Left kidney (tissue), 2 donors: ENCODE data around the gene CTNNA2. TPM values are rescaled to one million over a fixed set of nuclear protein-coding genes. Genes with fewer than 3 reads are reported as not detected.

Source experiments
- DNase-seq: peaks from one replicate; pipeline ENCODE4 v3.0.0-alpha.2; 2013
- polyA plus RNA-seq: library from polyadenylated mRNA; unstranded; fragments of 120-200 nt; gene quantifications from one replicate; pipeline ENCODE4 v1.2.1, GENCODE V29; 2013; ENCODE audit not compliant: insufficient read length

CTNNA2 gene
- polyA plus RNA-seq, 1 donor: 3.9 TPM

- no peak for DNase-seq
Measured at GRCh38 chr2:80292474-80292873, 779.6 kb downstream of the CTNNA2 start.

- DNase-seq: no peak
Measured at GRCh38 chr2:80293039-80293438, 780.2 kb downstream of the CTNNA2 start.

- DNase-seq: no peak
Measured at GRCh38 chr2:80298954-80299353, 786.1 kb downstream of the CTNNA2 start.

- no peak for DNase-seq
Measured at GRCh38 chr2:80299661-80300060, 786.8 kb downstream of the CTNNA2 start.

GRCh38 chr2:80300346-80300745 lies 787.5 kb downstream of the CTNNA2 start:
- DNase-seq: no peak

GRCh38 chr2:80300954-80301353 lies 788.1 kb downstream of the CTNNA2 start:
- DNase-seq: no peak

- no peak for DNase-seq
Measured at GRCh38 chr2:80302001-80302313, 789.1 kb downstream of the CTNNA2 start.

- DNase-seq: no peak
Measured at GRCh38 chr2:80302314-80303005, 789.6 kb downstream of the CTNNA2 start.

GRCh38 chr2:80303006-80303908 lies 790.4 kb downstream of the CTNNA2 start:
- no peak for DNase-seq

- DNase-seq: no peak
Measured at GRCh38 chr2:80303909-80304837, 791.3 kb downstream of the CTNNA2 start, which contains the start of gene LRRTM1. LRRTM1 (minus strand) TSS chr2:80304752; CDS start chr2:80303819, 933 bp downstream.

- no peak for DNase-seq
Measured at GRCh38 chr2:80311304-80311703, 798.5 kb downstream of the CTNNA2 start.

- no peak for DNase-seq
Measured at GRCh38 chr2:80312282-80312839, 799.5 kb downstream of the CTNNA2 start.

- no peak for DNase-seq
Measured at GRCh38 chr2:80322311-80322920, 809.6 kb downstream of the CTNNA2 start.

- no peak for DNase-seq
Measured at GRCh38 chr2:80322958-80323357, 810.1 kb downstream of the CTNNA2 start.

GRCh38 chr2:80323610-80324009 lies 810.8 kb downstream of the CTNNA2 start:
- no peak for DNase-seq

- no peak for DNase-seq
Measured at GRCh38 chr2:80324525-80324924, 811.7 kb downstream of the CTNNA2 start.

- DNase-seq: no peak
Measured at GRCh38 chr2:80326214-80326613, 813.4 kb downstream of the CTNNA2 start.

- DNase-seq: no peak
Measured at GRCh38 chr2:80326861-80327260, 814.0 kb downstream of the CTNNA2 start.

- no peak for DNase-seq
Measured at GRCh38 chr2:80328159-80328571, 815.3 kb downstream of the CTNNA2 start.

- no peak for DNase-seq
Measured at GRCh38 chr2:80329491-80329890, 816.6 kb downstream of the CTNNA2 start.
